Left colon (tissue), 2 donors: ENCODE data around the gene D2HGDH. TPM values are rescaled to one million over a fixed set of nuclear protein-coding genes. Genes with fewer than 3 reads are reported as not detected.
"Not testable (repeated sequence)": the region's sequence is repeated elsewhere in the genome, so short reads cannot be mapped to it uniquely, and the experiment has no call there.

Experiments
- ATAC-seq: fragments of 200-7000 bp; cut with Tn5 transposase; one replicate; pipeline ENCODE4 v1.9.1; 2020; ENCODE audit warnings: mild to moderate bottlenecking, moderate library complexity
- DNase-seq, 2 donors: peaks; one replicate each; pipeline ENCODE4 v3.0.0-alpha.2; 2020
- intact Hi-C, 2 donors: fragments of 100-400 bp; cut with DNase I in 1 of 2; cut with micrococcal nuclease in 1 of 2; formaldehyde crosslinking; loops; one replicate each; pipeline versions ENCODE4 v1.11.2 to v1.14.0; 2022; cut with DNase I, micrococcal nuclease
- total RNA-seq, 2 donors: library from RNA; stranded (reverse); fragmentation: NEBNext Ultra II Directional; extraction: Animal tissue kit (Norgen Biotek cat#: 25700); gene quantifications; one replicate each; pipeline ENCODE4 v1.2.1, GENCODE V29; 2021
- donor health status: DM: no; HTN: no; CAD: no.
- donor health status: DM: yes; HTN: yes; CAD: no.

Gene D2HGDH
- total RNA-seq, 2 donors from 2014 or later: 72.8 to 75.3 TPM

DNA sequence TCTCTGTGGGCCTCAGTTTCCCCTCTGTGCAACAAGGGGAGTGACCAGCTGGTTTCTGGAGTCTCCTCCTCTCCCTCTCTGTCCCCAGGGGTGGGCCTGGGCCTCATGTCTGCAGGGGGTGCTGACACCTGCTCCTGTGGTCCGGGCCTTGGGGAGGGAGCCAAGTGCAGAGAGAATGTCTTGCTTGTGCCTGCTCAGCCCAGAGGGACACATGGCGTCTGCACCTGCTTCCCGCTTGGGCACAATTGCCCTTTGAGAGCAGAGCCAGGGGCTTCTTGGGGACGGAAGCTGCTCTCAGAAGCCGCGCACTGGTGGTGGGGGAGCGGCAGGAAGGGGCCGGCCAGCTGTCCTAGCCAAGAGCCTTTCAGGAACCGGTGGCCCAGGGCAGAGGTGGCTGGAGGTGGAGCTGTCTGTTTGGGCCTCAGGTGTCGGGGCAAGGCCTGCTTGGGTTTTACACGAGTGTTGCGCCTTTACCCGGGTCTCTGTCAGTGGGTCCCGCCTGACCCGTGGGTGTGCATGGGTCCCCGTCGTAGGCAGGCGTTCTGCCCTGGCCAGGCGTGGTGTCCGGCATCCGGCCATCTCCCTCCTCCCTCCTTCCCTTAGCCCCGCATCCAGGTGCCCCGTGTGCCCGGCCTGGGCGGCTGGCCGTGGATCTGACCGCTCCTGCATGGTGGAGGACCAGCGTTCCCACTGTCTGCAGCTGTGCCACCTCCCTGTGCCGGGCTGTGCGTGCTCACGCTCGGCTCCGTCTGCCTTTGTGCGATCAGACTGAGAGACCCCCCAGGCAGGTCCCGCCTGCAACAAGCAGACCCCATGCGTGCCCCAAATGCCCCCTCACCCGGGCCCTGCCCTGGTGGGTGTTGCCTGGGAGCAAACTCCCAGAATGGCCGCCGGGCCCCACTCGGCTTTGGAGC lies 78.6 kb downstream of the D2HGDH start:
- ATAC-seq (peak; percentile 8), DNase-seq (peak in 1 of 2 donors; percentile 18)
- intact Hi-C loops: no loop called here

DNA sequence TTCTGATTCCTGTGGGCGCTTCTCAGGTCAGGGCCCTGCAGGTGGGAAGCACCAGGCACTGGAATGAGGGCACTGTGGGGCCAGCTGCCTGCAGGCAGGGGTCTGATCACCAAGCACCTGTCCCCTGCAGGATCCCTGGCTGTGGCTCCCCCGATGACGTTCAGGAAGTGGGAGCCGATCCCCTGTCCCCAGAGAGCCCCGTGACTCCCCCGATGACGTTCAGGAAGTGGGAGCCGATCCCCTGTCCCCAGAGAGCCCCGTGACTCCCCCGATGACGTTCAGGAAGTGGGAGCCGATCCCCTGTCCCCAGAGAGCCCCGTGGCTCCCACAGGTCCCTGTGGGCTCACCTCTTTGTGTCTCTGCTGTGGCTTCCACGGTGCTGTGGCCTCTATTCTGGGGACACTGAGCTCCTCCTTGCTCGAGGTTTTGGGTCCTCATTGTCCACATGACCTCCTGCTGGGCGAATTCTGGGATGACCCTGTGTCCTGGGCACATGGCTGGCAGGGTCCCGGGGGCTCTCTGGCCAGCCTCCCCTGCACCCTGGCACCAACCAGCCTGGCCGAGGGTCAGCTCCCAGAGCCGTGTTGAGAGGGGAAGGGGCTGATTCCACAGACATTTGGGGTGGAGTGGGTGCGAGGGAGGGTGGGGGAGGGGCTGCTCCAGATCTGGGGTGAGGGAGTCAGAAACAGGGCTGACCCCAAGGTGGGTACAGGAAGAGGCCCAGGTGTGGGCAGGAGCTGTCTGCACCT lies 79.4 kb downstream of the D2HGDH start:
- peak in 1 of 2 donors; percentile 19 for DNase-seq
- peak; percentile 14 for ATAC-seq
- intact Hi-C loops: no loop called here

GRCh38 chr2:241814393-241814642 lies 79.9 kb downstream of the D2HGDH start:
- DNase-seq (peak in 1 of 2 donors; percentile 16), ATAC-seq (no peak)
- intact Hi-C loops: no loop called here

DNA sequence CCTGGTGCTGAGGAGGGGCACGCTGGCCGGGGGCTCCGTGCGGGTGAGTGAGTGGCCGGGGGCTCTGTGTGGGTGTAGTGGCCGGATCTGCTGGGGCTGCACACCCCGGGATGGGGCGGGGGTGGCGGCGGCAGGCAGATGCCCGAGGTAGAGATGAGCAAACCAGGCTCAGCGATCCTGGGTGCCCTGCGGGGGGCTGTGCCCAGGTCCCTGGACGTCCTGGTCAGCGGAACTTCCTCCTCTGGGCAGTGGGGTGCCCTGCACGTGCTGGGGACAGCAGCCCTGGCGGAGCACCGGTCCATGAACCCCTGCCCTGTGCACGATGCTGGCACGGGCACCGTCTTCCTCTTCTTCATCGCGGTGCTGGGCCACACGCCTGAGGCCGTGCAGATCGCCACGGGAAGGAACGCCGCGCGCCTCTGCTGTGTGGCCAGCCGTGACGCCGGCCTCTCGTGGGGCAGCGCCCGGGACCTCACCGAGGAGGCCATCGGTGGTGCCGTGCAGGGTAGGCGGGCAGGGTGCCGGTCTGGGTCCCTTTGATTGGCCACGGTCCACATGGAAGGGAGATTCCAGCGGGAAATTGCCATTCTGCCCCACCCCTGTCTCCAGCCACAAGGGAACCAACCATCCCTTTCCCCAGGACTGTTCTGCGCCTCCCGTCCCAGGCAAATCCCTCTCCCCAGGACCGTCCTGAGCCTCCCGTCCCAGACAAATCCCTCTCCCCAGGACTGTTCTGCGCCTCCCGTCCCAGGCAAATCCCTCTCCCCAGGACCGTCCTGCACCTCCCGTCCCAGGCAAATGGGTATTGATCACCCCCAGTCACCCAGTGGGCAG lies 80.4 kb downstream of the D2HGDH start:
- intact Hi-C loops: no loop called here
- DNase-seq (peak in 1 of 2 donors; percentile 55), ATAC-seq (peak; percentile 51)

- DNase-seq (peak in 1 of 2 donors; percentile 13), ATAC-seq (no peak)
- intact Hi-C loops: no loop called here
These were observed 81.3 kb downstream of the D2HGDH start for GRCh38 chr2:241815477-241816430.

DNA sequence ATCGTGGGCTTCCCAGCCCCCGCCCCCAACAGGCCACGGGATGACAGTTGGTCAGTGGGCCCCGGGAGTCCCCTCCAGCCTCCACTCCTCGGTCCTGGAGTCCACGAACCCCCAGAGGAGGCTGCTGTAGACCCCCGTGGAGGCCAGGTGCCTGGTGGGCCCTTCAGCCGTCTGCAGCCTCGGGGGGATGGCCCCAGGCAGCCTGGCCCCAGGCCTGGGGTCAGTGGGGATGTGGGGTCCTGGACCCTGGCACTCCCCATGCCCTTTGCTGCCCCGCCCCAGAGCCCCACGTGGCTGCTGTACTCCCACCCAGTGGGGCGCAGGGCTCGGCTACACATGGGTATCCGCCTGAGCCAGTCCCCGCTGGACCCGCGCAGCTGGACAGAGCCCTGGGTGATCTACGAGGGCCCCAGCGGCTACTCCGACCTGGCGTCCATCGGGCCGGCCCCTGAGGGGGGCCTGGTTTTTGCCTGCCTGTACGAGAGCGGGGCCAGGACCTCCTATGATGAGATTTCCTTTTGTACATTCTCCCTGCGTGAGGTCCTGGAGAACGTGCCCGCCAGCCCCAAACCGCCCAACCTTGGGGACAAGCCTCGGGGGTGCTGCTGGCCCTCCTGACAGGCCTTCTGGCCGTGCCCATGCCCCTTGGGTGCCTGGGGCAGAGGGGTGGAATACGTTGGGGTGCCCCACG lies 82.1 kb downstream of the D2HGDH start:
- ATAC-seq (no peak), DNase-seq (peak in 1 of 2 donors; percentile 11)
- intact Hi-C loops: no loop called here

- DNase-seq (peak in 1 of 2 donors; percentile 38), ATAC-seq (peak; percentile 17)
These were observed 82.8 kb downstream of the D2HGDH start for GRCh38 chr2:241817126-241817820.

GRCh38 chr2:241817821-241818215 lies 83.4 kb downstream of the D2HGDH start:
- ATAC-seq, intact Hi-C loops, DNase-seq: not testable (repeated sequence)

More at GRCh38 chr2:241817126-241817820, 82.8 kb downstream of the D2HGDH start:
- intact Hi-C loops: no loop called here

Other genes starting within 250 kb of the D2HGDH start
- gene STK25, start 226.0 kb upstream of the D2HGDH start, total RNA-seq: 100 to 1,000 TPM; 118 to 119 TPM
- 10 to 100 TPM; 10.3 to 14.2 TPM for gene BOK, start 175.9 kb upstream of the D2HGDH start, total RNA-seq
- gene THAP4, start 97.5 kb upstream of the D2HGDH start, total RNA-seq: 10 to 100 TPM; 86.0 to 86.7 TPM
- gene ATG4B, start 96.9 kb upstream of the D2HGDH start, total RNA-seq: 10 to 100 TPM; 90.0 to 95.9 TPM
- gene DTYMK, start 47.8 kb upstream of the D2HGDH start, total RNA-seq: 10 to 100 TPM; 13.4 to 23.7 TPM
- 10 to 100 TPM; 26.7 to 27.6 TPM for gene ING5, start 32.6 kb upstream of the D2HGDH start, total RNA-seq
- gene GAL3ST2, start 42.2 kb downstream of the D2HGDH start, total RNA-seq: 10 to 100 TPM; 50.8 to 69.8 TPM
- gene NEU4, start 74.6 kb downstream of the D2HGDH start, total RNA-seq: 100 to 1,000 TPM in 1 of 2 donors, 10 to 100 TPM in 1; 32.3 to 124 TPM
- gene PDCD1, start 124.3 kb downstream of the D2HGDH start, total RNA-seq: under 1 TPM in 1 of 2 donors, not detected in 1; 0.36 TPM
- not detected for gene RTP5, start 135.1 kb downstream of the D2HGDH start, total RNA-seq